KMS-11 (cell line): Measurements from ENCODE around the gene PDE1C.

Experiments used
- H2AFZ ChIP-seq: fragments of 200-600 bp; sonication (generic); 2 replicates; pipeline ENCODE4 v1.6.1; 2016; ENCODE audit warnings: antibody characterized with exemption, mixed run types, low read depth
- H3K27ac ChIP-seq: fragments of 200-600 bp; sonication (generic); 2 replicates; pipeline ENCODE4 v1.6.1; 2016; ENCODE audit warnings: mild to moderate bottlenecking, mixed run types
- H3K27me3 ChIP-seq: fragments of 200-600 bp; sonication (generic); 2 replicates; pipeline ENCODE4 v1.6.1; 2017; ENCODE audit warnings: mild to moderate bottlenecking, low read depth, mixed run types, moderate library complexity; ENCODE audit not compliant: insufficient read depth
- H3K36me3 ChIP-seq: fragments of 200-600 bp; sonication (generic); 2 replicates; pipeline ENCODE4 v1.6.1; 2017; ENCODE audit warnings: mild to moderate bottlenecking, mixed run types; ENCODE audit not compliant: insufficient read depth
- H3K4me1 ChIP-seq: fragments of 200-600 bp; sonication (generic); 2 replicates; pipeline ENCODE4 v1.6.1; 2016; ENCODE audit warnings: mild to moderate bottlenecking, low read depth, mixed run types; ENCODE audit not compliant: poor library complexity, severe bottlenecking
- H3K4me2 ChIP-seq: fragments of 200-600 bp; sonication (generic); 2 replicates; pipeline ENCODE4 v1.7.0; 2016; ENCODE audit warnings: mild to moderate bottlenecking, mixed run types
- H3K4me3 ChIP-seq: fragments of 200-600 bp; sonication (generic); IDR thresholded peaks from 2 replicates; pipeline ENCODE4 v1.6.1; 2017; ENCODE audit warnings: low read depth, low read length, mixed read lengths; ENCODE audit not compliant: insufficient read depth
- H3K79me2 ChIP-seq: fragments of 200-600 bp; sonication (generic); 2 replicates; pipeline ENCODE4 v1.6.1; 2016; ENCODE audit warnings: low read depth, mixed run types; ENCODE audit not compliant: insufficient read depth
- H3K9ac ChIP-seq: fragments of 200-600 bp; sonication (generic); 2 replicates; pipeline ENCODE4 v1.6.1; 2016; ENCODE audit warnings: mild to moderate bottlenecking, mixed run types
- H4K20me1 ChIP-seq: fragments of 200-600 bp; sonication (generic); 2 replicates; pipeline ENCODE4 v1.6.1; 2016; ENCODE audit warnings: mild to moderate bottlenecking, mixed run types; ENCODE audit not compliant: insufficient read depth
- TF ChIP-seq, protein P1 (sequence below): fragments of 200-600 bp; sonication (generic); conservative IDR thresholded peaks from 2 replicates; pipeline ENCODE4 v1.6.1; 2017; ENCODE audit warnings: low read depth, mild to moderate bottlenecking, antibody characterized with exemption, low read length, moderate library complexity, mixed read lengths

The PDE1C gene

DNA sequence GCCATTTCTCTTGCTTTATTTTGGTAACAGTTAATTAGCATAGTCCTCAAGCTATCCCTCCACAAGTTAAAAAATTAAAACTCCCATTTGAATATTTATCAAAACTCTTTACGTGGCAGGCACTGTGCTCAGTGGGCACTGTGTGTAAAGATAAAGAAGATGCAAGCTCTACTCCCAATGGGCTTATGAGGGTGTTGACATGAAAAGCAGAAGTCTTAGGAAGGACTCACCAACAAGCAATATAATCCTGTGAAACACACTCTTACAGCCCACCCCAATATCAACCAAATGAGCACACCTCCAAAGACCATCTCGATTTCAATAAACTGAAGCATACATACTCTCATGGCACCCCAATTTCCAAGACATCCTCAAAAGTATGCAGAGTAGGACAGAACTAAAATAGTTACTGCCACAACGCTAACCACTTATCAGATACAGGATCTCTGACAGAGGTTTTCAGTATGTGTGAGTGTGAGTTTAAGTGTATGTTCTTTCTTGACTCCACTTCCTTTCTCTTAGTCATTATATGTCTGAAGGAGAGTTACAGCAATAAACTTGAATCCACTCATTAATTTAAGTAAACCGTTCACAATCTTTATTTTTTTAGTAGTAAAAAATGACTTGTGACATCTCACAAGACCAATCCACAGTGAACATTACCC, 120.0 kb downstream of the PDE1C start:
- Histone ChIP-seq H3K27ac (no peak overlapping the region), H3K4me1 (peaks cover 18% of the 10 kb centered on the region), H3K9ac (no peak overlapping the region), H3K4me3 (no peak overlapping the region), H2AFZ (no peak overlapping the region), H3K27me3 (no peaks in the 10 kb centered on the region), H3K4me2 (no peak overlapping the region), H4K20me1 (no peaks in the 10 kb centered on the region), H3K36me3 (no peaks in the 10 kb centered on the region), H3K79me2 (no peaks in the 10 kb centered on the region)
- TF ChIP-seq, protein P1, sequence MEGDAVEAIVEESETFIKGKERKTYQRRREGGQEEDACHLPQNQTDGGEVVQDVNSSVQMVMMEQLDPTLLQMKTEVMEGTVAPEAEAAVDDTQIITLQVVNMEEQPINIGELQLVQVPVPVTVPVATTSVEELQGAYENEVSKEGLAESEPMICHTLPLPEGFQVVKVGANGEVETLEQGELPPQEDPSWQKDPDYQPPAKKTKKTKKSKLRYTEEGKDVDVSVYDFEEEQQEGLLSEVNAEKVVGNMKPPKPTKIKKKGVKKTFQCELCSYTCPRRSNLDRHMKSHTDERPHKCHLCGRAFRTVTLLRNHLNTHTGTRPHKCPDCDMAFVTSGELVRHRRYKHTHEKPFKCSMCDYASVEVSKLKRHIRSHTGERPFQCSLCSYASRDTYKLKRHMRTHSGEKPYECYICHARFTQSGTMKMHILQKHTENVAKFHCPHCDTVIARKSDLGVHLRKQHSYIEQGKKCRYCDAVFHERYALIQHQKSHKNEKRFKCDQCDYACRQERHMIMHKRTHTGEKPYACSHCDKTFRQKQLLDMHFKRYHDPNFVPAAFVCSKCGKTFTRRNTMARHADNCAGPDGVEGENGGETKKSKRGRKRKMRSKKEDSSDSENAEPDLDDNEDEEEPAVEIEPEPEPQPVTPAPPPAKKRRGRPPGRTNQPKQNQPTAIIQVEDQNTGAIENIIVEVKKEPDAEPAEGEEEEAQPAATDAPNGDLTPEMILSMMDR, result no peak

DNA sequence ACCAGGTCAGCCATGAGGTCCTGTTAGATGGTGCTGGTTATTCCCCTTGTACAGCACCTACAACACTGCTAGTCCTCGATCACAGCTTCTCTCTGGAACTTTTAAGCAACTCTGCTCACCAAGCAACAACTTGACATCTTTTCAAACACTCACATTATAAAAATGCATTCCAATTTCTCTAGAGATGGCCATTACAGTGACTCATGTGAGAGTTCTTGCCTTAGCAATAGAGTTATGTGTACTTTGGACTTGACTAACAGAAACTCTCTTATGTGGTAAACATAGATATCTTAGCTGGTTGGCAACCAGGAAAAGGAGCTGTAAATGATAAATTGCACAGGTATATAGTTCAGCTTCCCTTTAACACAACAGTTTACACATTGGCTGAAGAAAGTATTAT, 122.2 kb downstream of the PDE1C start:
- no peaks in the 10 kb centered on the region for H4K20me1 ChIP-seq
- H3K4me3 ChIP-seq, result no peak overlapping the region
- no peaks in the 10 kb centered on the region for H3K79me2 ChIP-seq
- no peaks in the 10 kb centered on the region for H3K27me3 ChIP-seq
- H3K27ac ChIP-seq, result peak overlapping the region; percentile 5; the same call in 1 of the 2 replicates
- H2AFZ ChIP-seq, result no peak overlapping the region
- no peak overlapping the region for H3K9ac ChIP-seq
- no peaks in the 10 kb centered on the region for H3K36me3 ChIP-seq
- H3K4me1 ChIP-seq, result peaks cover 18% of the 10 kb centered on the region
- H3K4me2 ChIP-seq, result 0 out of 2 replicates have a peak overlapping the region, but pooled peaks have one; percentile 1
- TF ChIP-seq, protein P1, result no peak

DNA sequence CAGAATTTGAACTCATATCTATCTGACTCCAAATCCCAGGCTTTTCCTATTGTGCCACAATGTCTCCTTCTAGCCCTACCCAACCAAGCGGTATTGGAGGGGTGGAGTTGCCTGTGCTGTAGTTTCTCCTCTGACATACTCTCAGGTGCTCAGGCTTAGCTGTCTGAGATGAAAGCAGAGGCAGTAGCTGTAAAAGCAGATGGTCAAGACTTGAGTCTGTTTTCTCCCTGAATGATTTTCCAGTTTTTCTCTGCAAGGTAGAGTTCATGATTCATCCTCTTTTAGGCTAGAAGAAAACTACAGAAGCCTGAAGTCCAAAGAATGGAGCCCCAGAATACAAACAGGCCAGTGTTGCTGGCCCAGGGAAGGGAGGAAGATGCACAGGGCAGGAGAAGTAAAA, 130.0 kb downstream of the PDE1C start:
- H3K4me2 ChIP-seq, result no peak overlapping the region

DNA sequence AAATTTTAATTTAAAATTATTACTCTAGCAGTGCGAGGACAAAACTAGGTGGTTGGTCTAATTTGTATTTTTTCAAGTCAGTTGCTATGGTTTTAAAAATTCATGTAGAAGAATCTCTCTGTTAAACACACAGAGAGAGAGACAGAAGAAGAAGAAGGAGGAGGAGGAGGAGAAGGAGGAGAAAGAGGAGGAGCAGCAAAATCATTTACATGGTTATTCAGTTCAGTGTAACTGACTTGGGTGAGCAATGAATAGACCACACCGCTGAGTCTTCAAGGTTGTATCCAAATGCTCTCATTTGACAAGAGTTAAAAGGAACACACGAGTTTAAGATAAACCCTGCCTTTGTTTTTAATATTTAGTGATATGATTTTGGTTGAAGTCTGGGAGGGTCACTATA, 131.1 kb downstream of the PDE1C start:
- no peaks in the 10 kb centered on the region for H3K4me1 ChIP-seq
- H3K79me2 ChIP-seq, result no peaks in the 10 kb centered on the region
- H3K36me3 ChIP-seq, result no peaks in the 10 kb centered on the region
- no peak overlapping the region for H3K4me2 ChIP-seq
- H2AFZ ChIP-seq, result no peak overlapping the region
- H3K4me3 ChIP-seq, result no peak overlapping the region
- no peaks in the 10 kb centered on the region for H3K27me3 ChIP-seq
- TF ChIP-seq, protein P1, result no peak
- H3K9ac ChIP-seq, result no peak overlapping the region
- H3K27ac ChIP-seq, result no peak overlapping the region
- H4K20me1 ChIP-seq, result no peaks in the 10 kb centered on the region

More for the DNA sequence above, 130.0 kb downstream of the PDE1C start:
- H2AFZ ChIP-seq, result no peak overlapping the region
- H3K4me3 ChIP-seq, result no peak overlapping the region
- H3K9ac ChIP-seq, result no peak overlapping the region
- no peaks in the 10 kb centered on the region for H3K36me3 ChIP-seq
- no peaks in the 10 kb centered on the region for H4K20me1 ChIP-seq
- TF ChIP-seq, protein P1, result no peak
- no peaks in the 10 kb centered on the region for H3K4me1 ChIP-seq
- no peaks in the 10 kb centered on the region for H3K27me3 ChIP-seq
- H3K27ac ChIP-seq, result no peak overlapping the region
- no peaks in the 10 kb centered on the region for H3K79me2 ChIP-seq
